D721Med (cell line): Measurements from ENCODE around the gene MRM2.

ENCODE experiments used
- DNase-seq: peaks from one replicate; pipeline ENCODE4 v3.0.0; 2011; ENCODE audit warnings: low spot score; ENCODE audit not compliant: insufficient read length
- FAIRE-seq: peaks from 2 replicates; lab custom pipeline; 2011; peaks lifted over from hg19 to GRCh38; lab: Jason Lieb, UNC
- TF ChIP-seq, protein P1 (sequence below): IDR thresholded peaks from 2 replicates; pipeline ENCODE4 v1.5.1; 2012; ENCODE audit warnings: mild to moderate bottlenecking, control low read depth; ENCODE audit not compliant: insufficient read depth; ENCODE audit errors: missing control alignments

MRM2 gene

DNA sequence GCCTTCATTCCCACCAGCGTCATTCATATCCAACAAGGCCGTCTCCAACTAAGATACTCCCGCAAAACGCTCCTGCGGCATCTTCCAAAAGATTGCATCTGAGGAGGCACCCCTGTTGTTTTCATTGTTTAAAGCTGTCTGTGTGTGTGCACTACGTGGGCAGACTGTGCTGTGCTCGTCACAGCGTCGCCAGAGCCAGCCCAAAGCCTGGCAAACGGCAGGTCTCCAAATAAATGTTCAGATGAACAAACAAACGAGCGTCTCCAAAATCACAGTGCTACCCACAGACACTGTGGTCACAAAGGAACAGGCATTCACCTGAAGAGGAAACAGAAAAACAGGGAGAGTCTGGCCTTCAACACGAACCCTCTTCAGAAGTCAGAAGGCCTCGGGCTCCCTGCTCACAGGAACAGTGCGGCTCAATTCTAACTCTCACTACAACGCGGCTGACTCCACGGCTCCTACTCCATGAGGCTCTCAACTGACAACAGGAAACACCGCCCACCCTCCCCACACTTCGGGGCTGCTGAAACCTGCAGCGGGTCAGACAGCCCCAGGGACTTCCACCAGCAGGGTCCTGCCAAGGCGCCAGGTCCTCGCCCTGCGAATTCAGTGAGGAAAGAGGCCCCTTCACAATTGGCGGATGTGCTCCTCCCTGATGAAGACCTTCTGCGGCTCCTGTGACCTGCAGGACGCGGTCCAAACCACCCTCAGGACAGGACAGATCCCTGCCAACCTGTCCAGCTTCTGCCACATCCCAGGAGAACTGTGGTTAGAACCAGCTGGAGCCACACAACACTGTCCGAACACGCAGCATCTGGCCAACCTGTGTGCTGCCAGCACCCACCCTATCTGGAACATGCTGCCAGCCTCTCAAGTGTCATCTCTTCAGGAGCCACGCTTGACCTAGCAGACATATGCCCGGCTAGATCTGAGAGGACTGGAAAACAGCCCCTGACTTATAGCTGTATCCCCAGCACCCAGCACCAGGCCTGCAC is 45.3 kb downstream of the MRM2 start:
- TF ChIP-seq, protein P1, sequence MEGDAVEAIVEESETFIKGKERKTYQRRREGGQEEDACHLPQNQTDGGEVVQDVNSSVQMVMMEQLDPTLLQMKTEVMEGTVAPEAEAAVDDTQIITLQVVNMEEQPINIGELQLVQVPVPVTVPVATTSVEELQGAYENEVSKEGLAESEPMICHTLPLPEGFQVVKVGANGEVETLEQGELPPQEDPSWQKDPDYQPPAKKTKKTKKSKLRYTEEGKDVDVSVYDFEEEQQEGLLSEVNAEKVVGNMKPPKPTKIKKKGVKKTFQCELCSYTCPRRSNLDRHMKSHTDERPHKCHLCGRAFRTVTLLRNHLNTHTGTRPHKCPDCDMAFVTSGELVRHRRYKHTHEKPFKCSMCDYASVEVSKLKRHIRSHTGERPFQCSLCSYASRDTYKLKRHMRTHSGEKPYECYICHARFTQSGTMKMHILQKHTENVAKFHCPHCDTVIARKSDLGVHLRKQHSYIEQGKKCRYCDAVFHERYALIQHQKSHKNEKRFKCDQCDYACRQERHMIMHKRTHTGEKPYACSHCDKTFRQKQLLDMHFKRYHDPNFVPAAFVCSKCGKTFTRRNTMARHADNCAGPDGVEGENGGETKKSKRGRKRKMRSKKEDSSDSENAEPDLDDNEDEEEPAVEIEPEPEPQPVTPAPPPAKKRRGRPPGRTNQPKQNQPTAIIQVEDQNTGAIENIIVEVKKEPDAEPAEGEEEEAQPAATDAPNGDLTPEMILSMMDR = no peak
- DNase-seq = peak; percentile 6
- FAIRE-seq = no peak

DNA sequence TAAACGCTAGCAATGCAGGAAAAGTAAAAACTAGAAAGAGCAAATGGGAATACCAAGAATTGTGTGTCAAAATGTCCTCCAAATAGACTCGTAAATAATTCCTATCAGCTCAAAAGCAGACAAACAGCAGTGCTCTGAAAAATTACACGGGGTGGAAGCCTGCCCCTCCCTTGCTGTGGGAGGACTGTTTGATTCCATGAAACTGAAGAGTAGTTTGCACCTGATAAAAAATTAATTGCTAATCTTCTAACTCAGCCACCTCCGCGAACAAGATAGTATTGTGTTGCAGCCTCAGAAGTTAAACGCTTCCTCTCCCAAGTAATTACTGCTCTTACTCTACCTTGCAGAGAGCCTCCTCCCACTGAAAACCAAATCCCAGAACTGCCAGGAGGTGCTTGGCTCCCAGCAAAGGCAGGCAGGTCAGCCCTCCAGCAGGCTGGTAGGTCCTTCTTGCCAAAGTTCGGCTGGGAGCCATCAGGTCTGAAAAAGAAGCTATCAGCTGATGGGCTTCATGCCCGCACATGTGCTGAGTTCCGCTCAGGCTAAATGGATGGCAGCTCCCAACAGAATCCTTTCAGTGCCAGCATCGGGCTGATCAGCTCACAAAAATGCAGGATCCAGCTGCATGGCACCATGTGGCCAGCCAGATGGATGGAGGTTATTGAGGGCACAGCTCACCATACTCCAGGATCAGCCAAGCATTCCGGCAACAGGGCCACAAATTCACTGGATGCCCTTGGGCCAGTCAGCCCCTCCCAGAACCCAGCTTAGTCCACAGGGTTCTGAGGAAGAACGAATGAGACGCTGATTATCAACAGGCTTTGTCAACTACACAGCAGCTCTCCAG is 46.4 kb downstream of the MRM2 start:
- TF ChIP-seq, protein P1 = no peak
- DNase-seq (peak; percentile 5), FAIRE-seq (no peak)

DNA sequence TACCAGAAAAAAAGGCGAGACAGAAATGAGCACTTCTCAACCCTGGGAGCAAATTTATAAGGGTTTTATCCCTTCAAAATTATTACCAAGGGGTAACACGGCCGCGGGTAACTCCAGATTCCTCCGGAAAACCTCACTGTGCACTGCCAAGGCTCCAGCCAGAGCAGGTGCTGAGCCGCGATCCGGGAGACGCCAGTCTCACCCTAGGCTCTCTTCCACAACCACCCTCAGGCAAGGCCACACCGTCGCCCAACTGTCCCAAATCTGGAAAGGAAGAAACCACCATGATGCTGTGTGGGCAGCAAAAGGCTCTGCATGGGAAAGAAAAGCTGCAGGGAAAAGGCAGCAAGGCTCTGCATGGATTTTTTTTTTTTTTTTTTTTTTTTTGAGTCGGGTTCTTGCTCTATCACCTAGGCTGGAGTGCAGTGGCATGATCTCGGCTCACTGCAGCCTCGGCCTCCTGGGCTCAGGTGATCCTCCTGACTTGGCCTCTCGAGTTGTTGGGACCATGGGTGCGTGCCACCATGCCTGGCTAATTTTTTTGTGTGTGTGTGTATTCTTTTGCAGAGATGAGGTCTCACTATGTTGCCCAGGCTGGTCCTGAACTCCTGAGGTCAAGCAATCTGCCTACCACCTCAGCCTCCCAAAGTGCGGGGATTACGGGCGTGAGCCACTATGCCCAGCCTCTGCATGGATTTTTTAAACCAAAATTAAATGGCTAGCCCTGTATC is 48.3 kb downstream of the MRM2 start:
- TF ChIP-seq, protein P1 = no peak
- DNase-seq = peak; percentile 3
- no peak for FAIRE-seq

DNA sequence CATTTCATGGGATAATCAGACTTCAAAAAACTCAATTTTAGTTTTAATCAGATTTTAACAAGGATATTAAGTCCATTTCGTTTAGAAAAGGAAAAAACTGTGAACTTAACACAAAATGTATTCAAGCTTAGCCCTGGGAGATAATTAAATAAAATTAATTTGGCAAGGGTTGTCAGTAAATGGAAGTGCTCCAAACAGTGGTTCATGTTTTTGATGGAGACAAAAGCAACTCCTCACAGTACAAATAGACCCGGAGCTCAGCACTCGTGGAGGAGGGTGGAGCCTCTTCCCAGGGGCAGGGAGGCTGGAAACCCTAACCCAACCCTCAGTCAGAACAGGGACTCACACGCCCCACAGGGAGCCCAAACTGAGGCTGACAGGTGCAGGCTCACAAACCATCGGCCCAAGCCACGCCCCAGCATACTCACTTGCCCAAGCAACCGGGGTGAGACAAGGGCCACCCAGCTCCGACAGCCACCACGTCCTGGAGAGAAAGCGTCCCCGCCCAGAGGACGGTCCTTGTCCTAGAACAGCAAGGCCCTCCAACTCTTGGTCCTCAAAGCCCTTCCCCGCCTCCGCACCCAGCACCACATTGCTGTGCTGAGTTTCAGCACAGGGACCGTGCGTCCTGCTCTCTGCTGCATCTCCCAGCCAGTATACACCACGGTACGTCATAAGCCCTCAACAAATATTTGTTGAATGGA is 49.0 kb downstream of the MRM2 start:
- FAIRE-seq = no peak
- TF ChIP-seq, protein P1 = no peak
- no peak for DNase-seq

DNA sequence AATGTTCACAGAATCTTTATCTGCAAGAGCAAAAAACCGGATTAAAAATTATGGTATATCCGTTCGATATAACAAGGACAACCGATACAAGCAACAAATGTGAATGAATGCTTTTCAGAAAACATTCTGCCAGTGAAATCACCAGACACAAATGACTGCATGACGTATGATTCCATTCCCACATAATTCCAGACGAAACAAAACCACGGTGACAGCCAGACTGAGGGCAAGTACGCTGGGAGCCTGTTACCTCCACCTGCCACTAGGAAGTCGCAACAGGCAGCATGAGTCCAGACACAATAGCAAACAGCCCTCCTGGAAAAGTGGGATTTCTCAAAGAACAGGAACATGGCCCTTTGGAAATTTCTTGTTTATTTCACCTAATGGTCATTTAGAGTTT is 51.0 kb downstream of the MRM2 start:
- TF ChIP-seq, protein P1 = no peak
- DNase-seq (no peak), FAIRE-seq (no peak)

DNA sequence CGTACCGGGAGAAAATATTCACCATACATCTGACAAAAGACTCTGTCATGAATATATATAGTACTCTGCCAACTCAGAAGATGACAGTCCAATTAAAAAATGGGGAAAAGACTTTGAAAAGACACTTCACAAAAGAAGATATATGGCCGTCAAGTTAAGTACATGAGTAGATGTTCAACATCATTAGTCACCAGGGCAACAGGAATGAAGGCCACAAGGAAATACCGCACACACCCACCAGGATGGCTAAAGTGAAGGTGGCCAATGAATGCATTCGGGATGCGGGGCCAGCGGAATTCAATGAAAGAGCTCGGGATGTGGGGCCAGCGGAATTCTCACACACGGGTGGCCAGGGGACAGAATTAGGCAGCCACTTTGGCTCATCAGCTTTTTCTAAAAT is 51.5 kb downstream of the MRM2 start:
- DNase-seq = no peak
- no peak for FAIRE-seq
- TF ChIP-seq, protein P1 = no peak
